HFF-Myc (cell line): ENCODE data around the gene CCDC85C.

Experiments
- DNase-seq: peaks from one replicate; pipeline ENCODE4 v3.0.0-alpha.2; 2011; ENCODE audit warnings: low read depth; ENCODE audit errors: extremely low read depth
- H3K4me3 ChIP-seq: replicated peaks from 2 replicates; pipeline ENCODE4 v1.5.1; 2011; ENCODE audit warnings: low read depth, mild to moderate bottlenecking, control low read depth, low read length
- TF ChIP-seq, protein P1 (sequence below): IDR thresholded peaks from 2 replicates; pipeline ENCODE4 v1.5.1; 2012; ENCODE audit warnings: mild to moderate bottlenecking, low read depth, low read length, control low read depth; ENCODE audit errors: missing control alignments

The CCDC85C gene

DNA sequence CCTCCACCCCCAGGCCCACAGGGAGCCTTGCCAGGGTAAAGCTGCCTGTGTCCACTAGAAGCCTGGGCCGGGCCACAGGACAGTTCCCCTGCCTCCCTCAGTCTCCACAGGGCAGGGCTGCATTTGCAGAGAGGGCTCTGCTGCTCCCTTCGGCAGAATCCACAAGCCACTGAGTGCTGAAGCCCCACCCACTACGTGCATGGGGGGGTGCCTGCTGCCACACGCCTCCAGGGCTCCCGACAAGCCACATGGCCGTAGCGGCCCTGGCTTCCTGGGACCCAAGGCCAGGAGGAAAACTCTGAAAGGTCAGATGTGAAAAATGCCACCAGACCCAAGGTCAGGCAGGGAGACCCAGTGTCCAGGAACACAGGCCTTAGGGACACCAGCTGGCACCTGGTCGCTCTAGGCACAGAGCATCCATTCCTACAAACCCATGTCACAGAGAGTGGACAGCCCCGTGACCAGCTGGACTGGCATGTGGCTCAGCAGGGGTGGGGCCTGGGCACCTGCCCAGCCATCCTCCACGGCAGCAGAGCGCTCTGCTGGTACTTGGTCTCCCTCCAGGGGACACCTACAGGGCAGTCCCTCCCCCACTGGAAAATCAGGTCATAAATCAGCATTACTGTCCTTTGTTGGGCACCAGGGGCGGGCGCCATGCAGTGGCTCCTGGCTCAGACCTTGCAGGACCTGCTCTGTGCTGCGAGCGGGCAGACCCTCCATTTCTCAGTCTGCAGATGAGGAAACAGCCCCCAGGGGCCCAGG lies 42.9 kb downstream of the CCDC85C start:
- TF ChIP-seq, protein P1, sequence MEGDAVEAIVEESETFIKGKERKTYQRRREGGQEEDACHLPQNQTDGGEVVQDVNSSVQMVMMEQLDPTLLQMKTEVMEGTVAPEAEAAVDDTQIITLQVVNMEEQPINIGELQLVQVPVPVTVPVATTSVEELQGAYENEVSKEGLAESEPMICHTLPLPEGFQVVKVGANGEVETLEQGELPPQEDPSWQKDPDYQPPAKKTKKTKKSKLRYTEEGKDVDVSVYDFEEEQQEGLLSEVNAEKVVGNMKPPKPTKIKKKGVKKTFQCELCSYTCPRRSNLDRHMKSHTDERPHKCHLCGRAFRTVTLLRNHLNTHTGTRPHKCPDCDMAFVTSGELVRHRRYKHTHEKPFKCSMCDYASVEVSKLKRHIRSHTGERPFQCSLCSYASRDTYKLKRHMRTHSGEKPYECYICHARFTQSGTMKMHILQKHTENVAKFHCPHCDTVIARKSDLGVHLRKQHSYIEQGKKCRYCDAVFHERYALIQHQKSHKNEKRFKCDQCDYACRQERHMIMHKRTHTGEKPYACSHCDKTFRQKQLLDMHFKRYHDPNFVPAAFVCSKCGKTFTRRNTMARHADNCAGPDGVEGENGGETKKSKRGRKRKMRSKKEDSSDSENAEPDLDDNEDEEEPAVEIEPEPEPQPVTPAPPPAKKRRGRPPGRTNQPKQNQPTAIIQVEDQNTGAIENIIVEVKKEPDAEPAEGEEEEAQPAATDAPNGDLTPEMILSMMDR: no peak
- DNase-seq: no peak
- H3K4me3 ChIP-seq: no peak overlapping the region

GRCh38 chr14:99560403-99560802 lies 43.6 kb downstream of the CCDC85C start:
- no peak for DNase-seq
- H3K4me3 ChIP-seq: no peak overlapping the region
- TF ChIP-seq, protein P1: no peak

- DNase-seq: no peak
- TF ChIP-seq, protein P1: no peak
- no peak overlapping the region for H3K4me3 ChIP-seq
Observed at GRCh38 chr14:99559286-99559990, 44.6 kb downstream of the CCDC85C start.

- H3K4me3 ChIP-seq: no peak overlapping the region
- no peak for DNase-seq
- TF ChIP-seq, protein P1: no peak
Observed at GRCh38 chr14:99556134-99556791, 47.7 kb downstream of the CCDC85C start.

- no peak overlapping the region for H3K4me3 ChIP-seq
- TF ChIP-seq, protein P1: no peak
- DNase-seq: no peak
Observed at GRCh38 chr14:99554757-99555531, 49.1 kb downstream of the CCDC85C start.

DNA sequence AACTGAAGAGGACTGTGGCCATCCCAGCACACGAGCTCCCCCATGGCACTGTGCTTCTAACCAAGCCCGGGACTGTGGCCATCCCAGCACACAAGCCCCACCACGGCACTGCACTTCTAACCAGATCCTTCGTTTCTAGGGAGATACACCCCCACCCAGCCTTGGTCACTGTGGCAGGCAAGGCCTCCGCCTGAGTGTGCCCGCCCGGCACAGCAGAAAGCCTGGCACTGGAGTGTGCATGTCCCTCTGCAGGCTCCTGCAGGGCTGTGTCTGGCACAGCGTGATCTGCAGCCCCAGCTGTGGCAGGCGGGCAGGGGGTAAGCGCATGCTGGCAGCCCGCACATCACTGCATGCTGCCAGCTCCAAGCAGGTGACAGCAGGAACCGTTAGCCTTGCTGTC lies 49.8 kb downstream of the CCDC85C start:
- H3K4me3 ChIP-seq: no peak overlapping the region
- no peak for DNase-seq
- TF ChIP-seq, protein P1: no peak
